ENCODE data around the gene DLG2.

DNA sequence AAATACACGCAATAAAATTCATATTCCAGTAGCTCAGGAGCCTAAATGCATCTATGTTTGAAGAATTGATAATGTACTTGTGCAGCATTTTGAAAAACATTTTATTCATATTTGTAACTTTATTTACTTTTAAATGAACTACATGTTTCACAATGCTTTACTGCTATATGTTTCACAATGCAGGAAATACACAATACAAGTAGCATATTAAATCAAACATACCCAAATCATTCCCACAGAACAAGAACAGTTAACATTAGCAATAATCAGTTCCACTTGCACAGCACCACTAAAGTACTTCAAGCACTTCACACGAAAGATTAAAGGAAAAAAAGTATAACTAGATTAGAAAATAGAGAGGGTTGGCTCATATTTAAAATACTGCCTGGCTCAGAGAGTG is 1997.4 kb downstream of the DLG2 start:
- TF ChIP-seq POLR2A (IDR thresholded peaks at IDR 0.05; ENCODE audit: low read depth, low read length): no peak
- TF ChIP-seq POLR2AphosphoS5 (IDR thresholded peaks at IDR 0.05; ENCODE audit: low read depth, low read length): no peak
- TF ChIP-seq TAF1 (IDR thresholded peaks at IDR 0.05; ENCODE audit: low read depth, low read length): no peak
- no peak for TF ChIP-seq SPI1 (IDR thresholded peaks at IDR 0.05; ENCODE audit: low read depth, low read length)

Data from GM12891 (cell line).